NCI-H748 treated with DMSO at 0.1 percent for 48 hours (cell line): Measurements from ENCODE around the gene SOBP.
"Not testable (repeated sequence)": the region's sequence is repeated elsewhere in the genome, so short reads cannot be mapped to it uniquely, and the experiment has no call there.

Source experiments
- DNase-seq: peaks from one replicate; lab custom pipeline; 2025; lab: John Stamatoyannopoulos, UW

SOBP gene, protein sequence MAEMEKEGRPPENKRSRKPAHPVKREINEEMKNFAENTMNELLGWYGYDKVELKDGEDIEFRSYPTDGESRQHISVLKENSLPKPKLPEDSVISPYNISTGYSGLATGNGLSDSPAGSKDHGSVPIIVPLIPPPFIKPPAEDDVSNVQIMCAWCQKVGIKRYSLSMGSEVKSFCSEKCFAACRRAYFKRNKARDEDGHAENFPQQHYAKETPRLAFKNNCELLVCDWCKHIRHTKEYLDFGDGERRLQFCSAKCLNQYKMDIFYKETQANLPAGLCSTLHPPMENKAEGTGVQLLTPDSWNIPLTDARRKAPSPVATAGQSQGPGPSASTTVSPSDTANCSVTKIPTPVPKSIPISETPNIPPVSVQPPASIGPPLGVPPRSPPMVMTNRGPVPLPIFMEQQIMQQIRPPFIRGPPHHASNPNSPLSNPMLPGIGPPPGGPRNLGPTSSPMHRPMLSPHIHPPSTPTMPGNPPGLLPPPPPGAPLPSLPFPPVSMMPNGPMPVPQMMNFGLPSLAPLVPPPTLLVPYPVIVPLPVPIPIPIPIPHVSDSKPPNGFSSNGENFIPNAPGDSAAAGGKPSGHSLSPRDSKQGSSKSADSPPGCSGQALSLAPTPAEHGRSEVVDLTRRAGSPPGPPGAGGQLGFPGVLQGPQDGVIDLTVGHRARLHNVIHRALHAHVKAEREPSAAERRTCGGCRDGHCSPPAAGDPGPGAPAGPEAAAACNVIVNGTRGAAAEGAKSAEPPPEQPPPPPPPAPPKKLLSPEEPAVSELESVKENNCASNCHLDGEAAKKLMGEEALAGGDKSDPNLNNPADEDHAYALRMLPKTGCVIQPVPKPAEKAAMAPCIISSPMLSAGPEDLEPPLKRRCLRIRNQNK

DNA sequence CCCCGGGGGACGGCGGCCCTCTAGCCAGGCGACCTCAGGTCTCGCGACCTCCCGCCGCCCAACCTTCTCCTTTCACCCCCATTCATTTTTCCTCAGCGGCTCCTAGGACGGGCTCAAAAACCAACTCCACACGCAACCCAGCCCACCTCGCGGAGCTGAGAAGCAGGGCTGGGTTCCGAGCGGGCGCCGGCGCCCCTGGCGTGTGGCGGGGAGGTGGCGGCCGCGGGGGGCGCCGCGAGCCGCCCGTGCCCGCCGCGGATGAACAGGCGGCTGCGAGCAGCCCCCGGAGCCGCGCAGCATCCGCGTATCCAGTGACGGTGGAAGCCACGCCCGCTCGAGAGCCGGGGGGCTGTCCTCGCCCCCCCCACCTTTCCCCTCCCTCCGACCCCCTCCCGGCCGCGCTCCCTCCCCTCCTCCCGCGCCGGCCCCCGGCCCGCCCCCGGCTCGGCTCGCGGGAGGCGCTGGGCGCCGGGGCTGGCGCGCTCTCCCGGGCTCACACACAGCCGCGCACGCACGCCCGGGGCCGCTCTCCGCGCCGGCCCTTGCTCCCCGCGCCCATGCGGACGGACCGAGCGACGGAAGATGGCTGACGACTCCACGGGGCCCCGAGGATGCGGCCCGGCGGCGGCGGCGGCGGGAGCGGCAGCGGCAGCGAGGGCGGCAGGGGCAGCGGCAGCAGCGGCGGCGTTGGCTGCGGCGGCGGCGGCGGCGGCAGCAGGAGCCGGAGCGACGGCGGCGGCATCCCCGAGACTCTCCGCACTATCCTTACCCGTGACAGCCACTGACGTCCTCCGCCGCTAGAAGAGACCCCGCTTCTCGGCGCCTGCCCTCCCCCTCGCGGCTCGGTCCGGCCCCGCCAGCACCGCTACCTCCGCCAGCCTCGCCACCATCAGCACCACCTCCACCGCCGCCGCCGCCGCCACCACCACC lies at the start of gene SOBP:
TSS of gene SOBP (plus strand) at position 482 of the 930 bp plus-strand sequence. CDS start 500 bp downstream, outside the sequence.
- DNase-seq: peak; percentile 57

DNA sequence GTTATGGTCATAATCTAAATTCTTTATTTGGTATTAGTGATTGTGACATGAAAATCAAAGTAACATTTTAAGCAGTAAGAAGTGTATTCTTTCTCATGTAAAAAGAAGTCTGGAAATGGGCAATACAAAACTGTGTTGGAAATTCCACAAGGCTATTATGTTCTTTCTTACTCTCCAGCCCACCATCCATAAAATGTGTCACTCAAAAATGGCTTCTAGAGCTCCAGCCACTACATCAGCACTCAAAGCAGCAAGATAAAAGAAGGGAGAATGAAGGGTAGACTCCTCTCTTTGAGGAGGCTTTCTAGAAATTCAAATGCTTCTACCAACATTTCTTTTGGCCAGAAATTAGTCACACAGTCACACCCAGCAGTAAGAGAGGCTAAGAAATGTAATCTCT lies 49.0 kb upstream of the SOBP start:
- no peak for DNase-seq

DNA sequence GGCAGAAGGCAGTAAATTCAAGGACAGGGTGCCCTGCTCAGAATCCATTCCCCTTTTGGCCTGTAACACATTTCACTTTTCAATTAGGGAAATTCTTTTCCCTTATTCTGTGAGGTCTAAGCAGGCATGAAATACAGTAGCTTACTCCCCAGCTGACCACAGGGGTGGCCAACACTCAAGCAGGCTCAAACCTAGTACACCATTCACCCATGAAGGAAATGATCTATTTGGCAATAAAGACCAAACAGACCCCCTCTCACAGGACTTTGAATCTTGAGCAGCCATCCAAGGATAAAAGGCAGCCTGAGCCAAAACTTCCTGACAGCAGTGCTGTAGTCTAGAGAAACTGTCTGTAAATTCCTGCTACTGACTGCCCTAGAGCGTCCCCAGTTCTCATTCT lies 48.2 kb upstream of the SOBP start:
- no peak for DNase-seq

DNA sequence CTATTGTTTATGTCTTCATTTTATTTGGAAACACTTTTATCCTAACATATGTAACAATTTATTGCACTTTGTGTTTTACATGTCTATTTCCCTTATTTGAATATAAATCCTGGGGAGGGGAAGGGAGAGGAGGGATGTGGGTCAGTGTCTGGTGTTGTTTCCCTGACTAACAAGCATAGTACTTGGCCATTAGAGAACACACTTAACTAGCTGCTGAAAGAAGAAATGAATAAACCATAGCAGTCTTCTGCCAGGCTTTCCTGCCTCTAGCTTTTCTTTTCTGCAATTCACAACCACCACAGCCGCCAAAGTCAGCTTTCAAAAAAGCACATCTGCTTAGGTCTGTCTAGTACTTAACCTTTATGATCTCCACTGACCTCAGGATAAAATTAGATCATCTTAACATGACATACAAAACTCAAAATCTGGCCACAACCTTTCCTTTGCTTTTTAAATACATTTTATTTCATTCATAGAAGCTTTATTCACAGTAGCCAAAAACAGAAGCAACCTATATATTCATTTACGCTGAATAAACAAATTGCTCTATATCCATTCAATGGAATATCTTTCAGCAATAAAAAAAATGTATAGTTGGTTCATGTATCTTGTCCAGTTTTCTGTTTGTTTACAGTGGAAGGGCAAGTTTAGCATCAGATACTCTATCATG lies 46.8 kb upstream of the SOBP start:
- no peak for DNase-seq

DNA sequence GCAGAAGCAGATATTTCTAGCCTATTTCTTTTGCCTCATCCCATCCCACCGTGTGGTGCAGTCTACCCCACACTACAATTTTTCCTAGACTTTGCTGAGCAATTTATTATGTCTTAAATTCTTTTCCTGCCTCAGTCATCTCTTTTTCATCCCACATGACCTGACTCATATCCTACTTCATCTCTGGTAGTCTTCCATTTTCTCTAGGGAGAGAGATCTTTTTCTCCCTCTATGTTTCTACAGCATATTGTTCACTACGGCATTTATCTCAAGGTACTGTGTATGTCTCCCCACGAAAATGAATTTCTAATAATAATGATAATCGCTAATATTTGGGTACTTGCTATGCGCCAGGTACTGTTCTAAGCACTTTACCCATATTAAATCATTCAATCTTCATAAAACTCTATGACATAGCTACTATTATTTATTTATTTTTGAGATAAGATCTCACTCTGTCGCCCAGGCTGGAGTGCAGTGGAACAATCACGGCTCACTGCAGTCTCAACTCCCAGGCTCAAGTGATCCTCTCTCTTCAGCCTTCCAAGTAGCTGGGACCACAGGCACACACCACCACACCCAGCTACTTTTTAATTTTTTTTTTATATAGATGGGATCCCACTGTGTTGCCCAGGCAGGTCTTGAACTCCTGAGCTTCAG lies 46.2 kb upstream of the SOBP start:
- DNase-seq: no peak

DNA sequence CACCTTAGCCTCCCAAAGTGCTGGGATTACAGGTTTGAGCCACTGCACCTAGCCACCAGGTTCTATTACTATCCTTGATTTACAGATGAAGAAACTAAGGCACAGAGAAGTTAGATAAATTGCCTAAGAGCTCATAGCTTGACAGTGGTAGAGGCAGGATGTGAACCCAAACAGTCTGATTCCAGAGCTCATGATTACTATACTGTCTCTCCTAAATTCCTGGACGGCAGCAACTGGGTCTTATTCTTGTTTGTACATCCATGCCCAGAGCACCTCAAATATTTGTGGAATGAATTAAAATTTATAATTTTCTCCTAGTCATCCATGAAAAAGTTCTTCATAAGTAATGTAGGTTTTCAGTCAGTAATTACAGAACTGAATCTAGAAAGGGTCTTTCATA lies 45.6 kb upstream of the SOBP start:
- DNase-seq: no peak

DNA sequence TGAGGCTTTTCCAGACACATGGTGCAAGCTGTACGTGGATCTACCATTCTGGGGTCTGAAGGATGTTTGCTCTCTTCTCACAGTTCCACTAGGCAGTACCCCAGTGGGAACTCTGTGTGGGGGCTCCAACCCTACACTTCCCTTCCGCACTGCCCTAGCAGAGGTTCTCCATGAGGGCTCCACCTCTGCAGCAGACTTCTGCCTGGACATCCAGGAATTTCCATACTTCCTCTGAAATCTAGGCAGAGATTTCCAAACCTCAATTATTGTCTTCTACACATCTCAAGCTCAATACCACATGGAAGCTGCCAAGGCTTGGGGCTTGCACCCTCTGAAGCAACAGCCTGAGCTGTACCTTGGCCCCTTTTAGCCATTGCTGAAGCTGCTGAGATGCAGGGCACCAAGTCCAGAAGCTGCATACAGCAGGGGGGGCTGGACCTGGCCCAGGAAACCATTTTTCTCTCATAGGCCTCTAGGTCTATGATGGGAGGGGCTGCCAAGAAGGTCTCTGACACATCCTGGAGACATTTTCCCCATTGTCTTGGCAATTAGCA lies 42.2 kb upstream of the SOBP start:
- no peak for DNase-seq

DNA sequence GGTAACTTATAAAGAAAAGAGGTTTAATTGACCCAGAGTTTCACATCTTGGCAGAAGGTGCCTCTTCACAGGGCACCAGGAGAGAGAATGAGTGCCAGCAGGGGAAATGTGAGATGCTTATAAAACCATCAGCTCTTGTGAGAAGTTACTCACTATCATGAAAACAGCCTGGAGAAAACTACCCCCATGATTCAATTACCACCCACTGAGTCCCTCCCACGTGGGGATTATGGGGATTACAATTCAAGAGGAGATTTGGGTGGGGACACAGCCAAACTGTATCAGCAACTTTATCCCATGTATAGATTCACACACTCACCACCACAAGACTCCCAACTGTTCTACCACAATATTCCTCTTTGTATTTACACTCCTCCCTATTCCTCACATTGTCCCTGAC lies 41.1 kb upstream of the SOBP start:
- DNase-seq: no peak

DNA sequence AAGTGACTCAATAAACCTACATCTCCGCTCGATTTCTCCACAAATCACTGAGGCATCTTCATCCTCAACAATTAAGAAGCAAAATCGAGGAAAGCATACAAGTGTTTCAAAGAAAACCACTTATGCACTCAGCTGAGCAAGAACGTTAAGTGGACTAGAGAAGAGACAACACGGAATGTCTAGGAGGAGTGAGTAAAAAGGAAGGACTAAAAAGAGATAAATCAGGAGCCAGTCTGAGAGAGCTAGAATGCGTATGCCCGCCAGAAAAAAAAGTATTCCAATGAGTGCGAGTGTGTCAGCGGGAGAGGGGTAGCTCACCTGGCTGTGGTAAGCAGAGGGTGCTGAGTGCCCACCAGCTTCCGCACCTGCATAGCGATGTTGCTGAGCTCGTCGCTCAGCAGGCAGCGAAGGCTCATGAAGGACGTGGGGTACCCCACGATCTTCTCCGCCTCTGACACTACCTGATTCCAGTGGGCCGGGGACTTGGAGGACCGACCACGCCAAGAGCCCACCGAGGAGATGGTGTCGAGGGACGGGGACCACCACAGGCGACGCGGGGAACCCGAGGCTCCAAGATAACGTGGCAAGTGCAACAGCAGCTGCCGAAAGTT lies 31.1 kb upstream of the SOBP start:
- DNase-seq: peak; percentile 32

DNA sequence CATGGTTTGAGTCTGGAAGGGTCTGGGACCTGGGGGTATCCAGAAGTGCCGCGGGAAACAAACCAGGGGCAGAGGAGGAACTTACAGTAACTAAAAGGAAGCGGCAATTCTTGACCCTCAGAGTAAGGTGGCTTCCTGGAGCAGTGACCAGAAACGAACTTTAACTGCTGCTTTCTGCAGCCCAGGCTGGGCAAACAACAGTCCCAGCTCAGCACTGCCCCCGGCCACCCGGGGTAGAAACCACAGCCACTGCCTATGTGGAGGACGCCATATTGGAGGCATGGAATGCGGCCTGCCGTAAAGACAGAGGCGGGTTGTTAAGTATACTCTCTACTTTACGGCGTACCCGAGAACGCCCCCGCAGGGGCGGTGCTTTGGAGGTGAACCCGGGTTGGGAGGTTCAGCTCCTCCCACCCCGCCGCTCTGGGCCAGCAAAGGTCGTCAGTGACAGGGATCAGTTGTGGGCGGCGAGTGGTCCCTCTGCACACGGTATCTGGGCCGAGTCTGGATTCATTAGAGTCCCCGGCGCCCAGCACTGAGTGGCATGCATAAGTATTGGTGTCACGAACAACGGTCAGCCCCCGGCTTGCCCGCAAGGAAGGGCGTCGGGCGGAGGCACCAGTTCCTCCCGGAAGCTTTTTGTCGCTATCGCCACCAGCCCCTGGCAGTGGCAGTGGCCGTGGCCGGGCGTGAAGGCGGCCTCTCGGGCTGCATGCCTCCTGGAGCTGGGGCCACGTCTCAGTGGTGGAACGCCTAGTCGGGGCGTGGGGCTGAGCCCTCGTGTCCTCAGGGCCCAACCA lies 30.4 kb upstream of the SOBP start, which contains the start of gene PDSS2:
TSS of gene PDSS2 (minus strand) at position 282 of the 800 bp plus-strand sequence. CDS start at position 3, 279 bp downstream.
- peak; percentile 93 for DNase-seq

DNA sequence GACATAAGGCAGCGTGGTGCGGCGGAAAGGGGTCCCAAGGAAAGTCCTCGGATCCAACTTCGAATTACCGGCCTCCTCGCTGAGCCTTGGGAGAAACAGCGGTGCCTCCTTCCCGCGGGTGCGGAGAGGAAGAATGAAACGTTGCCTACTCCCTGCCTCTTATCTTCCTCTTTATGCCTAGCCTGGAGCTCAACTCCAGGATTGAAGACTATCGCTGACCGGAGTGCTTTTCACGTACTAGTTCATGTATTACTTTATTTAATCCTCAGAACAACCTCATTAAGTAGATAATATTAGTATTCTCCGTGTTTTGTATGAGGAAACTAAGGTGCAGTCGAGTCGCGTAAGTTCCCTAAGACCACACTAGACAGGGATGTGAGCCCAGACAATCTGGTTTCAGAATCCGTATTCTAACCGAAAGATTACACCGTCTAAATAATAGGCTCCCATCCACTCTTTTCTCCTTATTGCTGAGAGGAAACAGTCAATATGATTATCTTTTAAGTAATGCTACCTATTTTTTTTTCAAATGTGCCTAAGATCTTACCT lies 29.8 kb upstream of the SOBP start:
- no peak for DNase-seq

DNA sequence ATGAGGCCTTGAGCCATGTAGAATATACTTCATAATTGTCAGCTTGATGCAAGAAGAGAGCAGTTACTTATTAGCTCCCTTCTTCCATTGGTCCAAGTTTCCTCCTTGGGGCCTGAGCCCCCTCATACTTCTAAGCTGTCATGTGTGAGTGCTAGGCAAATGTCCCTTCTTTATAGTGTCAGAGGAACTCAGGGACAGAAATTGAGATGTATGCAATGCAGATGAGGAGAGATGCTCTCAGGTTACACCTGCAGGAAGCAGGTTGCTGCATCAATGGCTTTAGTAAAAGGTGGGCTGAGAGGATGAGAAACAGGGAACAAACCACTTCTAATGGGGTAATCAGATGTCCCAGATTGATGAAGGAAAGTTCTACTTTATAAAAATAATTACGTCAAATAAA lies 23.9 kb upstream of the SOBP start:
- no peak for DNase-seq

DNA sequence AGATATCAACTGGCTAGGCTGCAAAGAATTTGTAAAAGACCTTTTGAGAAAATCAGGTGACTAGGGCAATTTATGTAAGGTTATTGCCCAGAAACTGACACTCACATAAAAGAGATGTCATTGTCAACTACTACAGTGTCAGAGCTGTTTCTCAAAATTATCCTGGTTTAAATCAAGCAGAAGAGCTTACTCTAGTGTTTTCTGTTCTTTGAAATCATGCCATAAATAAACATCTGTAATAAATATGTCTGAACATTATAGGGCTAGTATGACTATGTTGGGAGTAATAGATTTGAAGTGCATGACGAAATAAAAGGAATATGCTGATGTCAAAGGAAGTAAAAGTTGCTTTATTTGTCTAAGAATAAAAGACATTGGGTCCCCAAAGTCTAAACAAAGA lies 19.6 kb upstream of the SOBP start:
- DNase-seq: no peak

DNA sequence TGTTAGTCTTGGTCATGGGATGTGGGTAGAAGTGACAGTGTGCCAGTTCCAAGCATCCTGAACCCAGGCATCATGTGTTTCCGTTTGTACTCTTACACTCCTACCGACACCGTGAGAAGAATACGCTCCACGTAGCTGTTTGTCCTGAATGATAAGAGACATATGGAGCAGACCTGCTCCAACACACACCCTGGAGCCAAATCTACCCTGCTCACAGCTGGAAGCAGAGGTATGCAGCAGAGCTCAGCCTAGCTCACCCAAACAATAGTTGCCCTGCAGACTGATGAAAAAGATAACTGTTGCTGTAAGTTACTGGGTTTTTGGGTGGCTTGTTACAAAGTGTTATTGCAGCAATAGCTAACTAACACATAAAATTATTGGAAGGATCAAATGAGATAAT lies 16.3 kb upstream of the SOBP start:
- no peak for DNase-seq

DNA sequence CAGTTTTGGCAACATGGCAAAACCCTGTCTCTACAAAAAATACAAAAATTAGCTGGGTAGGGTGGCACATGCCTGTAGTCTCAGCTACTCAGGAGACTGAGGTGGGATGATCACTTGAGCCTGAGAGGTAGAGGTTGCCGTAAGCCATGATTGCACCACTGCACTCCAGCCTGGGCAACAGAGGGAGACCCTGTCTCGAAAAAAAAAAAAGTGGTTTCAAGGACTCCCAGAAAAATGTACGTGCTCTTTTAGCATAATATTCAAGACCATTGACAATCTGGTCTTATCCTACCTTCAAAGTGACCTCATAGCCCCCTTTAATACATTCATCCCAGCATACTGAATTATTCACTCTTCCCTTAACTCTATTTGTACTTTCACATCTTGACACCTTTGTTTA lies 14.6 kb upstream of the SOBP start:
- not testable (repeated sequence) for DNase-seq

DNA sequence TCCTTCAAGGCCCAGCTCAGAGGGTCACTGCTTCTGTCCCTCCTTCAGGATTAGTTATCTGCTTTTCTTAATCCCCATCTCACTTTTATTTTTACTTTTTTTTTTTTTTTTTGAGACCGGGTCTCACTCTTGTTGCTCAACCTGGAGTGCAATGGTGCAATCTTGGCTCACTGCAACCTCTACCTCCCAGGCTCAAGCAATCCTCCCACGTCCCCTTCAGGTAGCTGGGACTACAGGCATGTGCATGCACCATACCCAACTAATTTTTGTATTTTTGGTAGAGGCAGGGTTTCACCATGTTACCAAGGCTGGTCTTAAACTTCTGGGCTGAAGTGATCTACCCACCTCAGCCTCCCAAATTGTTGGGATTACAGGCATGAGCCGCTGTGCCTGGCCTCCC lies 14.1 kb upstream of the SOBP start:
- not testable (repeated sequence) for DNase-seq

DNA sequence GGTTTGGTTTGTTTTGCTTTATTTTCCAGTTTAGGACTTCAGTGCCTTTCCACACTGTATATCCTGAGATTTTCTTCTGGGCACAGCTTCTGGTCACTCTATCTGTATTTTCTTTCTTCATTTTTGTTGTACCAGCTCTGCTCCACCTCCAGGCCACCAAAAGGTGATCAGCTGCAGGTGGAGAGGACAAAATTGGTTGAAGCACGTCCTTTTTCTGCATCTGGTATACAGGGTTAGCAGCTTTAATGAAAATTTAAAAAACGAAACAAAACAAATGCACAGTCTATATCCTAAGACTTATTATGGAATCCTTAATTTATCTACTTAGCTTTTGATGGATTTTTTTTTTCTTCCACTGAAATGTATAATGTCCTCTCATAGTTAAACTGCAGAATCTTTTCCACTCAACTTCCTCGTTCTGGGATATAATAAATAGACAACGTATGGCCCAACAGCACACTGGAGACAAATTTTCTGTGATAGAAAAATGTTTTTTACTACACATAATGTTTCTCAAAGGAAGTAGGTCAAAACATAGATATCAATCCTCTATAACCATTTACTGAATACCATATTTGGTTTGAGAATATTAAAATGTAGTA lies 10.7 kb upstream of the SOBP start:
- no peak for DNase-seq

DNA sequence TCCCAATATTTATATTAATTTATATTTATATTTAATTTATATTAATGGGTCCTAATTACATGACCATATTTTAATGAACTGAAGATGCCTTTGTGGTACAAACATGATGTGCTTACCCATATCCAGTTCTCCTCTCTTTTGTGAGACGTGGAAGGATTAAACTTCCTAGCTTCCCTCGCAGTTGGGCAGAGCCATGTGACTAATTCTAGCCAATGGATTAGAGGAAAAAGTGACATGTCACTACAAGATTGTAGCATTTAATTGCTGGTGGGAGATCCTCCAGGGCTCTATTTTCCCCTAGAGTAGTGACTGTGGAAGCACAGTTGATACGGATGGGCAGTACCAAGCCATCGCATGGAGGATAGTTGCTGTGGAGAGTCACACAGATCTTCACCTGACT lies 4.8 kb upstream of the SOBP start:
- DNase-seq: no peak
